Fibroblast of gingiva (primary cell): ENCODE data around the gene TIMM8A.
A peak's percentile ranks its signal among the peaks of the same experiment; 100 is the strongest.
"Not testable (repeated sequence)": the region's sequence is repeated elsewhere in the genome, so short reads cannot be mapped to it uniquely, and the experiment has no call there.

ENCODE experiments used
- DNase-seq: peaks from one replicate; pipeline ENCODE4 v3.0.0-alpha.2; 2011; ENCODE audit warnings: low read depth

The TIMM8A gene

DNA sequence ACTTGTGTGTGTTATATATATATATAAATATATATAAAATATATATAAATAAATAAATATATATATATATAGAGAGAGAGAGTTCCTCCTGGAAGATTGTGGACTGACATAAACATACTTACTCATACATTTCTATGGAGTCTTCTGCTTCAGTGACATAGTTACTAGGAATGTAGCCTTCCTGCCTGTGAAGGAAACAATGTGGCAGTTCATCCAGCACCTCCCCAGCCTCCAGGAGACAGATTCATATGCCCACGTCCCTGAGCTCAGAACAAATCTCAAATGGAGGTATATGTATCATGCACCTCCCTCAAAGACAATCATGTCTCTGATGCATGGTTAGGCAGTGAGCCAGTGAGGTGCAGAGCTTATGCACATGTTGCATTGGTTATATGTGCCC is 11.4 kb upstream of the TIMM8A start:
- no peak for DNase-seq

GRCh38 chrX:101357166-101357795 is 8.7 kb upstream of the TIMM8A start:
- DNase-seq: no peak

DNA sequence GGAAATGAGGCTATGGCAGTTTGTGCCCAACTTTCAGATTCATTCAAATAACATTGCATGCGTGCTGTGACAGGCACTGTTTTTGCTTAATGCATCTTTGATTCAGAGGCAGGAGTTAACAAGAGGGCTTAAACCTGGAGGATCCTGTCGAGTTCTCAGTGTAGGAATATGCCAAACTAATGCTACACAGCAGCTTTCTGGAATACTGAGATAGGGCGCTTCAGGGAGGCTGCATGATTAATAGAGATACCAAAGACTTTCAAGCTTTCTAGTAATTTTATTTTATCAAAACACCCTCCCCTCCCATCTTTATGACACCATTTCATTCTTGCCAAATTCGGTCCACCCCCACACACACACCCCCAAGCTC is 636 bp upstream of the TIMM8A start:
- DNase-seq: no peak

GRCh38 chrX:101347859-101348451 is 587 bp downstream of the TIMM8A start:
- peak; percentile 6 for DNase-seq

DNA sequence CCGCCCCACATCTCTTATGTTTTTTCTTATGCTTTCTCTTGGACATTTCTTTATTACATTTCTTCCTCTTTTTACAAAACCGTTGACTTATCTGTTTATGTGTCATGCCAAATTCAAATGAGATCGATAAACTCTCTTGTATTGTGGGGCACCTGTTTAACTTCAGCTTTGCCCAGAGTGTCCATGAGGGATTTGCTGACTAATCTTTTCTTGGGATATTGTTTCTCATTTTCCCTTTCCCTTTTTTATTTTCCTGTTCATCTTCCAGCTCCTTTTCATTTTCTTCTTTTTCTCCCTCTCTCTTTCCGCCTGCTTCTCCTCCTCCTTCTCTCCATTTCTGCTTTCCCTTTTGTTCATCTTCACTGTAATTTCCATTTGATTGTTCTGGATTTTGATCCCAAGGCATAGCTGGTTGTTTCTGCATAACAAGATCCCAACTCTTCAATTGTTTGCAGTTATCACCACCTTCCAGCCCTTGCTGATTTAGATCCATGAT is 10.7 kb downstream of the TIMM8A start:
- no peak for DNase-seq

DNA sequence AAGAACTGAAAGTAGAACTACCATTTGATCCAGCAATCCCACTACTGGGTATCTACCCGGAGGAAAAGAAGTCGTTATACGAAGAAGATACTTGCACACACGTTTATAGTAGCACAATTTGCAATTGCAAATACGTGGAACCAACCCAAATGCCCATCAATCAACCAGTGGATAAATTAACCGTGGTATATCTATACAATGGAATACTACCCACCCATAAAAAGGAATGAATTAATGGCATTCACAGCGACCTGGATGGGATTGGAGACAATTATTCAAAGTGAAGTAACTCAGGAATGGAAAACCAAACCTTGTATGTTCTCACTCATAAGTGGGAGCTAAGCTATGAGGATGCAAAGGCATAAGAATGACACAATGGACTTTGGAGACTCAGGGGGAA is 14.2 kb downstream of the TIMM8A start:
- DNase-seq: not testable (repeated sequence)

- not testable (repeated sequence) for DNase-seq
Observed at GRCh38 chrX:101326600-101326999, 21.9 kb downstream of the TIMM8A start.

DNA sequence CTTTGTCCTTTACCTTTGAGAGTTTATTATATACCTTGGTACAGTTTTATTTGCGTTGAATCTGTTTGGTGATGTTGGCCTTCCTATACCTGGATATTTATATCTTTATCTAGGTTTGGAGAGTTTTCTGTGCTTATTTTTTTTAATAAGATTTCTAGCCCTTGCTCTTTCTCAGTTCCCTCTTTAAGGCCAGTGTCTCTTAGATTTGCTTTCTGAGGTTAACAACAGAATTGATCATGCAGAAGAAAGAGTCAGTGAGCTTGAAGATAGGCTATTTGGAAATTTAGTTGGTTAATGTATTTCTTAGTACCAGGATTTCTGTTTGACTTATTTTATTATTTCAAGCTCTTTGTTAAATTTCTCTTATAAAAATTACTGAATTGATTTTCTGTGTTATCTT is 44.8 kb downstream of the TIMM8A start:
- DNase-seq: no peak
